CD1c-positive myeloid dendritic cell (primary cell): ENCODE measurements around the gene PRKCD.

Experiments used
- DNase-seq: peaks from one replicate; pipeline ENCODE4 v3.0.0-alpha.2; 2016; ENCODE audit errors: extremely low spot score

The PRKCD gene

GRCh38 chr3:53189276-53189675 is 28.3 kb downstream of the PRKCD start:
- DNase-seq, result no peak

GRCh38 chr3:53190659-53191058 is 29.6 kb downstream of the PRKCD start:
- no peak for DNase-seq

- peak; percentile 29 for DNase-seq
These were observed 30.9 kb downstream of the PRKCD start for GRCh38 chr3:53191836-53192480.

GRCh38 chr3:53192608-53193007 is 31.6 kb downstream of the PRKCD start:
- DNase-seq, result no peak

GRCh38 chr3:53193466-53194209 is 32.6 kb downstream of the PRKCD start:
- no peak for DNase-seq

- DNase-seq, result no peak
These were observed 33.4 kb downstream of the PRKCD start for GRCh38 chr3:53194210-53195065.

- no peak for DNase-seq
These were observed 34.0 kb downstream of the PRKCD start for GRCh38 chr3:53195066-53195450.

- peak; percentile 73 for DNase-seq
These were observed 34.9 kb downstream of the PRKCD start for GRCh38 chr3:53195602-53196574.

- DNase-seq, result peak; percentile 85
These were observed 35.8 kb downstream of the PRKCD start for GRCh38 chr3:53196575-53197407.

GRCh38 chr3:53198256-53198977 is 37.4 kb downstream of the PRKCD start:
- DNase-seq, result no peak

- no peak for DNase-seq
These were observed 38.0 kb downstream of the PRKCD start for GRCh38 chr3:53198996-53199395.

GRCh38 chr3:53199834-53200233 is 38.8 kb downstream of the PRKCD start:
- DNase-seq, result no peak

GRCh38 chr3:53200501-53201498 is 39.8 kb downstream of the PRKCD start:
- no peak for DNase-seq

GRCh38 chr3:53202331-53203015 is 41.5 kb downstream of the PRKCD start:
- DNase-seq, result no peak

- DNase-seq, result peak; percentile 70
These were observed 51.0 kb downstream of the PRKCD start for GRCh38 chr3:53211706-53212702.

- no peak for DNase-seq
These were observed 52.3 kb downstream of the PRKCD start for GRCh38 chr3:53213276-53213675.

- no peak for DNase-seq
These were observed 54.8 kb downstream of the PRKCD start for GRCh38 chr3:53215816-53216215.
